Liver (tissue), 9 donors: Measurements from ENCODE around the gene SNCAIP. TPM values are rescaled to one million over a fixed set of nuclear protein-coding genes. Genes with fewer than 3 reads are reported as not detected.

Experiments used
- DNase-seq: peaks from one replicate; pipeline ENCODE4 v3.0.0-alpha.2; 2017; ENCODE audit warnings: low spot score
- H3K27ac ChIP-seq, 2 donors: one replicate each; pipeline ENCODE4 v1.7.0; 2013; ENCODE audit warnings: inconsistent platforms in 2 of 2, low read length in 2 of 2, control low read depth in 1 of 2, low read depth in 1 of 2, mild to moderate bottlenecking in 1 of 2
- H3K27me3 ChIP-seq, 4 donors: one replicate each; pipeline versions ENCODE4 v1.6.1 to v1.7.0; 2013; ENCODE audit warnings: low read length in 3 of 4, inconsistent platforms in 1 of 4, mild to moderate bottlenecking in 1 of 4, moderate library complexity in 1 of 4; ENCODE audit not compliant: control insufficient read depth in 4 of 4, insufficient read depth in 4 of 4
- H3K36me3 ChIP-seq, 4 donors: one replicate each; pipeline versions ENCODE4 v1.6.1 to v1.7.0; 2013; ENCODE audit warnings: low read length in 3 of 4, mild to moderate bottlenecking in 3 of 4, low read depth in 1 of 4, moderate library complexity in 1 of 4; ENCODE audit not compliant: control insufficient read depth in 4 of 4, insufficient read depth in 3 of 4
- H3K4me1 ChIP-seq, 4 donors: one replicate each; pipeline versions ENCODE4 v1.6.1 to v1.7.0; 2013; ENCODE audit warnings: low read length in 3 of 4, mild to moderate bottlenecking in 3 of 4, moderate library complexity in 1 of 4; ENCODE audit not compliant: control insufficient read depth in 4 of 4, insufficient read depth in 4 of 4
- H3K4me3 ChIP-seq, 3 donors: one replicate each; pipeline versions ENCODE4 v1.6.1 to v1.7.0; 2013; ENCODE audit warnings: low read length in 3 of 3, control low read depth in 1 of 3, low read depth in 1 of 3, mild to moderate bottlenecking in 1 of 3
- H3K9ac ChIP-seq, 2 donors: one replicate each; pipeline ENCODE4 v1.7.0; 2013; ENCODE audit warnings: low read length in 2 of 2, mild to moderate bottlenecking in 2 of 2, moderate library complexity in 2 of 2, control low read depth in 1 of 2, low read depth in 1 of 2
- H3K9me3 ChIP-seq, 4 donors: one replicate each; pipeline versions ENCODE4 v1.6.1 to v1.7.0; 2013; ENCODE audit warnings: low read length in 3 of 4; ENCODE audit not compliant: control insufficient read depth in 4 of 4
- ATF3 ChIP-seq: IDR thresholded peaks from 2 replicates; pipeline ENCODE4 v1.6.1; 2016; ENCODE audit warnings: antibody characterized with exemption
- CTCF ChIP-seq: fragments of 150-350 bp; IDR thresholded peaks from 2 replicates; pipeline ENCODE4 v1.5.1; 2017; ENCODE audit warnings: improper control_type of control experiment, low read depth, low read length; ENCODE audit not compliant: missing input control
- EGR1 ChIP-seq, 2 donors: IDR thresholded peaks; 2 replicates each; pipeline ENCODE4 v1.6.1; 2016 to 2018; ENCODE audit warnings: antibody characterized with exemption in 2 of 2, low read depth in 2 of 2
- FOXA2 ChIP-seq: IDR thresholded peaks from 2 replicates; pipeline ENCODE4 v1.6.1; 2016; ENCODE audit warnings: antibody characterized with exemption
- GABPA ChIP-seq, 2 donors: IDR thresholded peaks in 1 of 2; conservative IDR thresholded peaks in 1 of 2; 2 replicates each; pipeline ENCODE4 v1.6.1; 2016; ENCODE audit warnings: antibody characterized with exemption in 2 of 2, mild to moderate bottlenecking in 1 of 2, moderate library complexity in 1 of 2
- HNF4G ChIP-seq: IDR thresholded peaks from 2 replicates; pipeline ENCODE4 v1.6.1; 2016; ENCODE audit warnings: antibody characterized with exemption
- MAX ChIP-seq: IDR thresholded peaks from 2 replicates; pipeline ENCODE4 v1.6.1; 2016; ENCODE audit warnings: antibody characterized with exemption
- NR2F2 ChIP-seq: IDR thresholded peaks from 2 replicates; pipeline ENCODE4 v1.6.1; 2016; ENCODE audit warnings: antibody characterized with exemption
- RAD21 ChIP-seq, 2 donors: IDR thresholded peaks; 2 replicates each; pipeline ENCODE4 v1.6.1; 2016; ENCODE audit warnings: antibody characterized with exemption in 2 of 2, mild to moderate bottlenecking in 2 of 2
- RXRA ChIP-seq, 2 donors: IDR thresholded peaks; 2 replicates each; pipeline ENCODE4 v1.6.1; 2017 to 2018; ENCODE audit warnings: antibody characterized with exemption in 2 of 2, mild to moderate bottlenecking in 1 of 2
- SP1 ChIP-seq: IDR thresholded peaks from 2 replicates; pipeline ENCODE4 v1.6.1; 2018; ENCODE audit warnings: antibody characterized with exemption, mild to moderate bottlenecking
- YY1 ChIP-seq: IDR thresholded peaks from 2 replicates; pipeline ENCODE4 v1.6.1; 2016; ENCODE audit warnings: antibody characterized with exemption, mild to moderate bottlenecking
- WGBS: extraction: QIAGEN DNeasy Blood & Tissue Kit; methylation state at CpG from one replicate; pipeline ENCODE4 v1.1.7; 2013; 5-methylcytosine and 5-hydroxymethylcytosine counted together
- polyA plus RNA-seq, 2 donors: library from polyadenylated mRNA; stranded (reverse) in 1 of 2; unstranded in 1 of 2; fragments of 200-250 nt in 1 of 2; fragments of >200 nt in 1 of 2; fragmentation: Nextera tagmentation in 1 of 2; extraction: Ambion mirVana in 1 of 2; gene quantifications; one replicate each; pipeline versions ENCODE4 v1.2.1 to v1.2.3, GENCODE V29; 2013 to 2015
- total RNA-seq, 2 donors: library from RNA; depleted of rRNA; stranded (reverse); fragments of >200 nt; gene quantifications; one replicate each; pipeline ENCODE4 v1.2.3, GENCODE V29; 2014
- donor health status: healthy.
- donor health status: healthy.
- donor health status: healthy.
- donor health status: healthy.
- donor health status: healthy.

The SNCAIP gene
- total and polyA plus RNA-seq, 4 donors: 0.17 to 2.1 (median 0.74) TPM

- no peak overlapping the region for H3K4me3 ChIP-seq
- H3K36me3 ChIP-seq: no peaks in the 10 kb centered on the region
- no peak for DNase-seq
- TF ChIP-seq CTCF: no peak
- TF ChIP-seq MAX: no peak
- no peak for TF ChIP-seq RXRA (IDR thresholded peaks at IDR 0.05)
- TF ChIP-seq ATF3: no peak
- TF ChIP-seq SP1: no peak
- TF ChIP-seq YY1: no peak
- TF ChIP-seq RAD21 (IDR thresholded peaks at IDR 0.05): no peak
- TF ChIP-seq HNF4G: no peak
- no peak for TF ChIP-seq NR2F2
- no peaks in the 10 kb centered on the region for H3K9me3 ChIP-seq
- H3K27me3 ChIP-seq: no peaks in the 10 kb centered on the region
- 92% methylated on average over 6 of the region's 6 CpGs for WGBS
- no peaks in the 10 kb centered on the region for H3K4me1 ChIP-seq
- H3K27ac ChIP-seq: no peak overlapping the region
- H3K9ac ChIP-seq: no peak overlapping the region
These were observed 91.1 kb downstream of the SNCAIP start for GRCh38 chr5:122402955-122403685.

- no peak for TF ChIP-seq SP1
- no peak for TF ChIP-seq FOXA2
- TF ChIP-seq EGR1 (IDR thresholded peaks at IDR 0.05; ENCODE audit: low read depth in 2 of 2): no peak
- no peak for TF ChIP-seq GABPA (IDR thresholded peaks at IDR 0.05 in 1 of 2, conservative IDR thresholded peaks at IDR 0.05 in 1 of 2)
- TF ChIP-seq MAX: no peak
- TF ChIP-seq CTCF: no peak
- no peak for TF ChIP-seq NR2F2
- TF ChIP-seq HNF4G: no peak
- no peaks in the 10 kb centered on the region for H3K4me1 ChIP-seq
- WGBS: 92% methylated on average over 5 of the region's 5 CpGs
- no peaks in the 10 kb centered on the region for H3K36me3 ChIP-seq
- no peak for DNase-seq
- H3K27me3 ChIP-seq: no peaks in the 10 kb centered on the region
- H3K9ac ChIP-seq: no peak overlapping the region
- no peak overlapping the region for H3K27ac ChIP-seq
- H3K9me3 ChIP-seq: no peaks in the 10 kb centered on the region
- H3K4me3 ChIP-seq: no peak overlapping the region
These were observed 92.0 kb downstream of the SNCAIP start for GRCh38 chr5:122404018-122404417.
